H1 (cell line): ENCODE data around the gene GOLIM4. TPM values are rescaled to one million over a fixed set of nuclear protein-coding genes. Genes with fewer than 3 reads are reported as not detected.

ENCODE experiments used
- CTCF ChIA-PET: fragments of 300-600 bp; sonication (Branson Sonifier 250); formaldehyde crosslinking; loops from one replicate; lab custom pipeline; 2021; ENCODE audit not compliant: partially characterized antibody; lab: Charles Lee
- POLR2A ChIA-PET: fragments of 300-600 bp; sonication (Branson Sonifier 250); formaldehyde crosslinking; loops from one replicate; lab custom pipeline; 2021; ENCODE audit warnings: inconsistent platforms; ENCODE audit not compliant: partially characterized antibody; lab: Charles Lee
- DNase-seq, 2 experiments: peaks; one replicate each; pipeline versions ENCODE4 v3.0.0 to v3.0.0-alpha.2; 2010 to 2022; ENCODE audit warnings: low spot score in 2 of 2, low read depth in 1 of 2, mixed read lengths in 1 of 2
- FAIRE-seq: peaks from 2 replicates; lab custom pipeline; 2011; peaks lifted over from hg19 to GRCh38; lab: Jason Lieb, UNC
- H2AFZ ChIP-seq: 2 replicates; pipeline ENCODE4 v1.8.1; 2012; ENCODE audit warnings: low read length, inconsistent platforms
- H2AK5ac ChIP-seq: 2 replicates; pipeline ENCODE4 v1.6.1; 2013; ENCODE audit warnings: low read depth, low read length
- H2BK120ac ChIP-seq: replicated peaks from 2 replicates; pipeline ENCODE3; 2013; ENCODE audit warnings: low read depth, low read length, inconsistent platforms
- H2BK12ac ChIP-seq: 2 replicates; pipeline ENCODE4 v1.6.1; 2013; ENCODE audit warnings: low read depth, low read length
- H2BK15ac ChIP-seq: 2 replicates; pipeline ENCODE4 v1.6.1; 2013; ENCODE audit warnings: low read length
- H2BK20ac ChIP-seq: 2 replicates; pipeline ENCODE4 v1.6.1; 2013; ENCODE audit warnings: low read length
- H2BK5ac ChIP-seq: 2 replicates; pipeline ENCODE4 v1.6.1; 2013; ENCODE audit warnings: low read depth, low read length
- H3K14ac ChIP-seq: 2 replicates; pipeline ENCODE4 v1.6.1; 2013; ENCODE audit warnings: inconsistent platforms; ENCODE audit not compliant: insufficient read length
- H3K18ac ChIP-seq: 2 replicates; pipeline ENCODE4 v1.6.1; 2013; ENCODE audit warnings: low read length; ENCODE audit errors: extremely low read depth
- H3K23ac ChIP-seq: 2 replicates; pipeline ENCODE4 v1.6.1; 2013; ENCODE audit warnings: inconsistent platforms; ENCODE audit not compliant: insufficient read length
- H3K23me2 ChIP-seq: 2 replicates; pipeline ENCODE4 v1.6.1; 2013; ENCODE audit warnings: low read depth, low read length
- H3K27ac ChIP-seq: 2 replicates; pipeline ENCODE4 v1.6.1; 2011; ENCODE audit warnings: low read depth, low read length, inconsistent platforms
- H3K27me3 ChIP-seq, 4 experiments: replicated peaks in 1 of 4; 1 replicate in 1 of 4; 2 replicates in 3 of 4; pipeline versions ENCODE4 v1.6.1 to v1.8.1; 2011 to 2013; ENCODE audit warnings: low read length in 3 of 4, mild to moderate bottlenecking in 3 of 4, inconsistent platforms in 2 of 4, mixed read lengths in 2 of 4, moderate library complexity in 1 of 4; ENCODE audit not compliant: control insufficient read depth in 3 of 4, insufficient read depth in 3 of 4; ENCODE audit errors: extremely low read depth in 1 of 4
- H3K36me3 ChIP-seq, 4 experiments: 2 replicates each; pipeline versions ENCODE4 v1.6.1 to v1.8.1; 2011 to 2013; ENCODE audit warnings: mild to moderate bottlenecking in 4 of 4, low read length in 3 of 4, moderate library complexity in 2 of 4, control low read depth in 1 of 4, inconsistent platforms in 1 of 4; ENCODE audit not compliant: insufficient read depth in 4 of 4, control insufficient read depth in 2 of 4
- H3K4ac ChIP-seq: replicated peaks from 2 replicates; pipeline ENCODE3; 2013; ENCODE audit warnings: low read length, low read depth, mixed read lengths, inconsistent platforms; ENCODE audit not compliant: insufficient read length
- H3K4me1 ChIP-seq, 4 experiments: replicated peaks in 1 of 4; 1 replicate in 1 of 4; 2 replicates in 3 of 4; pipeline versions ENCODE4 v1.6.1 to v1.8.1; 2011 to 2013; ENCODE audit warnings: low read length in 3 of 4, inconsistent platforms in 2 of 4, mixed read lengths in 1 of 4; ENCODE audit not compliant: insufficient read depth in 4 of 4, control insufficient read depth in 3 of 4
- H3K4me2 ChIP-seq, 2 experiments: 2 replicates each; pipeline versions ENCODE4 v1.6.1 to v1.8.1; 2011 to 2013; ENCODE audit warnings: low read depth in 2 of 2, low read length in 2 of 2, control low read depth in 1 of 2, inconsistent platforms in 1 of 2, mild to moderate bottlenecking in 1 of 2; ENCODE audit not compliant: insufficient read depth in 1 of 2
- H3K4me3 ChIP-seq, 4 experiments: fragments of 200-600, 300-600 bp in 1 of 4; sonication (generic), shearing (Covaris generic), sonication (Bioruptor Twin) in 1 of 4; 2 replicates each; pipeline versions ENCODE4 v1.5.1 to v1.8.1; 2011 to 2016; ENCODE audit warnings: low read length in 4 of 4, low read depth in 3 of 4, control low read depth in 2 of 4, inconsistent platforms in 2 of 4, mild to moderate bottlenecking in 2 of 4, mixed read lengths in 1 of 4, moderate library complexity in 1 of 4; ENCODE audit not compliant: insufficient read depth in 2 of 4; ENCODE audit errors: extremely low read depth in 1 of 4
- H3K56ac ChIP-seq: replicated peaks from 2 replicates; pipeline ENCODE3; 2013; ENCODE audit warnings: low read depth, mild to moderate bottlenecking, mixed read lengths, low read length, inconsistent platforms; ENCODE audit not compliant: insufficient read length
- H3K79me1 ChIP-seq: 2 replicates; pipeline ENCODE4 v1.6.1; 2013; ENCODE audit warnings: low read depth, low read length, control low read depth
- H3K79me2 ChIP-seq, 2 experiments: 2 replicates each; pipeline versions ENCODE4 v1.6.1 to v1.8.1; 2012 to 2013; ENCODE audit warnings: low read length in 2 of 2, mild to moderate bottlenecking in 2 of 2, inconsistent platforms in 1 of 2; ENCODE audit not compliant: insufficient read depth in 2 of 2, control insufficient read depth in 1 of 2
- H3K9ac ChIP-seq, 4 experiments: replicated peaks in 1 of 4; 1 replicate in 1 of 4; 2 replicates in 3 of 4; pipeline versions ENCODE4 v1.6.1 to v1.8.1; 2011 to 2013; ENCODE audit warnings: low read depth in 3 of 4, low read length in 3 of 4, control low read depth in 2 of 4, mild to moderate bottlenecking in 2 of 4, moderate library complexity in 2 of 4, inconsistent platforms in 1 of 4; ENCODE audit errors: extremely low read depth in 1 of 4
- H3K9me3 ChIP-seq, 2 experiments: 2 replicates each; pipeline versions ENCODE4 v1.6.1 to v1.8.1; 2012 to 2013; ENCODE audit warnings: mild to moderate bottlenecking in 2 of 2, moderate library complexity in 2 of 2, control low read depth in 1 of 2, inconsistent platforms in 1 of 2, low read depth in 1 of 2, low read length in 1 of 2, mixed read lengths in 1 of 2; ENCODE audit not compliant: insufficient read depth in 2 of 2
- H4K20me1 ChIP-seq, 2 experiments: replicated peaks in 1 of 2; 2 replicates each; pipeline versions ENCODE3 to v1.8.1; 2011 to 2013; ENCODE audit warnings: inconsistent platforms in 2 of 2, low read length in 2 of 2, mild to moderate bottlenecking in 1 of 2; ENCODE audit not compliant: insufficient read depth in 2 of 2, control insufficient read depth in 1 of 2
- H4K5ac ChIP-seq: 2 replicates; pipeline ENCODE4 v1.6.1; 2013; ENCODE audit warnings: low read length, low read depth, mixed read lengths, inconsistent platforms; ENCODE audit not compliant: insufficient read length
- H4K8ac ChIP-seq: 2 replicates; pipeline ENCODE4 v1.8.0; 2013; ENCODE audit warnings: mild to moderate bottlenecking, moderate library complexity, low read length, inconsistent platforms; ENCODE audit not compliant: insufficient read depth; ENCODE audit errors: extremely low read depth
- H4K91ac ChIP-seq: replicated peaks from 2 replicates; pipeline ENCODE3; 2013; ENCODE audit warnings: low read length, mixed read lengths, inconsistent platforms; ENCODE audit not compliant: insufficient read length
- KDM4A ChIP-seq: IDR thresholded peaks from one replicate; pipeline ENCODE4 v1.7.1; 2012; ENCODE audit warnings: low read depth, mild to moderate bottlenecking, moderate library complexity, low read length, inconsistent platforms; ENCODE audit not compliant: severe bottlenecking
- POLR2AphosphoS5 ChIP-seq: IDR thresholded peaks from 2 replicates; pipeline ENCODE4 v1.6.1; 2011; ENCODE audit warnings: low read depth, low read length
- SIN3A ChIP-seq, 2 experiments: IDR thresholded peaks in 1 of 2; conservative IDR thresholded peaks in 1 of 2; 2 replicates each; pipeline ENCODE4 v1.6.1; 2011 to 2012; ENCODE audit warnings: low read length in 2 of 2, improper control_type of control experiment in 1 of 2, low read depth in 1 of 2, mild to moderate bottlenecking in 1 of 2
- SIRT6 ChIP-seq: IDR thresholded peaks from one replicate; pipeline ENCODE4 v1.7.1; 2012; ENCODE audit warnings: low read length, inconsistent platforms
- polyA plus RNA-seq, 7 experiments: library from polyadenylated mRNA; depleted of rRNA in 3 of 7; stranded (reverse) in 5 of 7; unstranded in 2 of 7; fragments of >200 nt in 5 of 7; fragments of 200-250 nt in 2 of 7; gene quantifications; 1 replicate in 5 of 7; 2 replicates in 1 of 7; 4 replicates in 1 of 7; pipeline versions ENCODE4 v1.2.1 to v1.2.3, GENCODE V29; 2011 to 2013; ENCODE audit warnings: missing spikeins in 2 of 7, mixed read lengths in 2 of 7
- total RNA-seq: library from RNA; stranded (reverse); fragmentation: NEBNext Ultra II Directional; extraction: Animal tissue kit (Norgen Biotek cat#: 25700); gene quantifications from 2 replicates; pipeline ENCODE4 v1.2.1, GENCODE V29; 2021
- TF ChIP-seq, protein P1 (sequence below): IDR thresholded peaks from 2 replicates; pipeline ENCODE4 v1.6.1; 2012; ENCODE audit warnings: inconsistent platforms

The GOLIM4 gene
- total and polyA plus RNA-seq, 2 of the 8 experiments (the other 6 are each of a cell fraction or from before 2014, with no cell fraction given) = 5.6 to 29.7 TPM

- no peak for DNase-seq
- Histone ChIP-seq H4K5ac (no peak overlapping the region), H3K18ac (no peak overlapping the region), H2BK5ac (no peak overlapping the region), H2AK5ac (no peak overlapping the region), H2BK15ac (no peak overlapping the region), H2AFZ (no peak overlapping the region), H4K20me1 (no peaks in the 10 kb centered on the region), H3K9me3 (peaks cover under 1 to 2% of the 10 kb centered on the region in 2 experiments; a peak in 2 of 4 replicates), H4K91ac (no peak overlapping the region), H4K8ac (no peak overlapping the region), H3K23me2 (0 out of 2 replicates have a peak, but pooled peaks cover 1% of the 10 kb centered on the region), H3K36me3 (no peaks in the 10 kb centered on the region; a peak in 1 of 8 replicates), H2BK12ac (no peak overlapping the region), H3K79me2 (peaks cover 0 to 16% of the 10 kb centered on the region in 2 experiments; a peak in 2 of 4 replicates), H3K4ac (no peak overlapping the region), H3K27ac (no peak overlapping the region), H3K27me3 (no peaks in the 10 kb centered on the region), H3K9ac (no peak overlapping the region), H3K23ac (no peak overlapping the region), H3K4me1 (peaks cover 0 to 3% (median under 1%) of the 10 kb centered on the region in 4 experiments; a peak in 2 of 7 replicates), H3K14ac (no peak overlapping the region), H2BK20ac (no peak overlapping the region), H2BK120ac (no peak overlapping the region), H3K56ac (no peak overlapping the region), H3K4me3 (no peak overlapping the region), H3K79me1 (0 out of 2 replicates have a peak, but pooled peaks cover 4% of the 10 kb centered on the region), H3K4me2 (no peak overlapping the region)
- ChIA-PET CTCF (interaction anchor here (0.9 to 2.8 kb wide), 6 partner anchors 10 to 114 kb away, joined by 3 to 32 read pairs (median 6); no protein-coding TSS in a partner anchor), POLR2A (no interaction called here)
- no peak for FAIRE-seq
- TF ChIP-seq, protein P1, sequence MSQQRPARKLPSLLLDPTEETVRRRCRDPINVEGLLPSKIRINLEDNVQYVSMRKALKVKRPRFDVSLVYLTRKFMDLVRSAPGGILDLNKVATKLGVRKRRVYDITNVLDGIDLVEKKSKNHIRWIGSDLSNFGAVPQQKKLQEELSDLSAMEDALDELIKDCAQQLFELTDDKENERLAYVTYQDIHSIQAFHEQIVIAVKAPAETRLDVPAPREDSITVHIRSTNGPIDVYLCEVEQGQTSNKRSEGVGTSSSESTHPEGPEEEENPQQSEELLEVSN = no peak
- TF ChIP-seq KDM4A (no peak), SIRT6 (no peak), POLR2AphosphoS5 (no peak), SIN3A (conservative IDR thresholded peaks at IDR 0.05 in 1 of 2, IDR thresholded peaks at IDR 0.05 in 1 of 2; ENCODE audit: low read depth in 1 of 2, low read length in 2 of 2) (no peak)
These were observed 44.7 kb downstream of the GOLIM4 start for GRCh38 chr3:168051070-168051469.
